ENCODE measurements around the gene EFEMP1.
"Not testable (repeated sequence)": the region's sequence is repeated elsewhere in the genome, so short reads cannot be mapped to it uniquely, and the experiment has no call there.

Gene EFEMP1

GRCh38 chr2:55848096-55848495, 75.5 kb downstream of the EFEMP1 start:
- Mint-ChIP-seq H3K36me3 (ENCODE audit: low read depth) (no peaks in the 10 kb centered on the region), H3K27me3 (peaks cover 3% of the 10 kb centered on the region), H3K9me3 (peaks cover 3% of the 10 kb centered on the region), H3K4me1 (ENCODE audit: low read depth) (no peaks in the 10 kb centered on the region), H3K27ac (no peak overlapping the region), H3K4me3 (no peak overlapping the region)
- no peak for DNase-seq

- DNase-seq, result no peak
- no peaks in the 10 kb centered on the region for H3K36me3 Mint-ChIP-seq (ENCODE audit: low read depth)
- H3K4me3 Mint-ChIP-seq, result no peak overlapping the region
- peaks cover 3% of the 10 kb centered on the region for H3K9me3 Mint-ChIP-seq
- H3K27ac Mint-ChIP-seq, result no peak overlapping the region
- H3K4me1 Mint-ChIP-seq (ENCODE audit: low read depth), result no peaks in the 10 kb centered on the region
- peaks cover 3% of the 10 kb centered on the region for H3K27me3 Mint-ChIP-seq
These were observed 77.2 kb downstream of the EFEMP1 start for GRCh38 chr2:55846426-55846825.

- Mint-ChIP-seq H3K27ac (no peak overlapping the region), H3K27me3 (peaks cover 3% of the 10 kb centered on the region), H3K4me3 (no peak overlapping the region), H3K9me3 (peaks cover 3% of the 10 kb centered on the region), H3K36me3 (ENCODE audit: low read depth) (no peaks in the 10 kb centered on the region), H3K4me1 (ENCODE audit: low read depth) (no peaks in the 10 kb centered on the region)
- no peak for DNase-seq
These were observed 78.6 kb downstream of the EFEMP1 start for GRCh38 chr2:55844986-55845385.

DNA sequence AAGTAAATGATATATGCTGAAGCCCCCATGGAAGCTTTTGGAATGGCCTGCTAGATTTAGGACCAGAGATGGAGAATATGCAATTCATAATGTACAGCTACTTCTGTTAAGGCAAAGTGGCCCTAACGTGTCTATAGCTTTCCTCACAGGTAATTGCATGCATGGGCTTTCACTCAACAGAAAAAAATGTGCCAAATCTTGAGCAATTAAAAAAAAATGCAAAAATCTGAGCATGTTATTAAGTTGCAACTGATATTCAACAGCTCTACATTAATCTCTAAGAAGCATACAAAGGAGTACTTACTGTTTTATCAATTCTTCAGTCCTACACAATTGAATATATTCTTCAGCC, 79.6 kb downstream of the EFEMP1 start:
- H3K9me3 Mint-ChIP-seq, result peaks cover 3% of the 10 kb centered on the region
- peaks cover 3% of the 10 kb centered on the region for H3K27me3 Mint-ChIP-seq
- no peak for DNase-seq
- H3K4me3 Mint-ChIP-seq, result no peak overlapping the region
- no peaks in the 10 kb centered on the region for H3K36me3 Mint-ChIP-seq (ENCODE audit: low read depth)
- no peaks in the 10 kb centered on the region for H3K4me1 Mint-ChIP-seq (ENCODE audit: low read depth)
- H3K27ac Mint-ChIP-seq, result no peak overlapping the region

GRCh38 chr2:55843096-55843993, 80.2 kb downstream of the EFEMP1 start:
- DNase-seq, result no peak
- no peaks in the 10 kb centered on the region for H3K4me1 Mint-ChIP-seq (ENCODE audit: low read depth)
- no peak overlapping the region for H3K27ac Mint-ChIP-seq
- H3K9me3 Mint-ChIP-seq, result peaks cover 3% of the 10 kb centered on the region
- H3K27me3 Mint-ChIP-seq, result peaks cover 3% of the 10 kb centered on the region
- no peaks in the 10 kb centered on the region for H3K36me3 Mint-ChIP-seq (ENCODE audit: low read depth)
- no peak overlapping the region for H3K4me3 Mint-ChIP-seq

- Mint-ChIP-seq H3K27ac (no peak overlapping the region), H3K4me3 (no peak overlapping the region), H3K4me1 (ENCODE audit: low read depth) (no peaks in the 10 kb centered on the region), H3K36me3 (ENCODE audit: low read depth) (no peaks in the 10 kb centered on the region), H3K9me3 (peaks cover 3% of the 10 kb centered on the region), H3K27me3 (peaks cover 3% of the 10 kb centered on the region)
- DNase-seq, result no peak
These were observed 81.5 kb downstream of the EFEMP1 start for GRCh38 chr2:55842046-55842445.

DNA sequence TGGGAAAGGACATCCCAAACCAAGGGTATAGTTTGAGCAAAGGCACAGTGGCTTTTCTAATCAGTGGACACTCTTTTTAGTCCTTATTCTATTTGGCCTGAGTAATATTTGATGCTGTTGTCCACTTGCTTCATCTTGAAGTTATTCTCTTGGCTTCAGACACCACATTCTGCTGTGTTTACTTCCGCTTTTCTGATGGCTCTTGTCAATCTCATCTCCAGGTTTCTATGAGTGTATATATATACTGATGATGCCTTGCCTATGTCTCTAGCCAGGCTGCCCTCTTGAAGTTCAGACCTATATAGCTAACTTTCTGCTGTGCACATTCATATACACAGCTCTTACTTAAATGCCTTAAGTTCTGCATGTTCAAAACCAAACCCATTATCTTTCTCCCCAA, 83.1 kb downstream of the EFEMP1 start:
- no peak for DNase-seq
- no peaks in the 10 kb centered on the region for H3K9me3 Mint-ChIP-seq
- no peaks in the 10 kb centered on the region for H3K27me3 Mint-ChIP-seq
- H3K4me3 Mint-ChIP-seq, result no peak overlapping the region
- no peak overlapping the region for H3K27ac Mint-ChIP-seq
- H3K4me1 Mint-ChIP-seq (ENCODE audit: low read depth), result no peaks in the 10 kb centered on the region
- H3K36me3 Mint-ChIP-seq (ENCODE audit: low read depth), result no peaks in the 10 kb centered on the region

GRCh38 chr2:55839182-55839819, 84.3 kb downstream of the EFEMP1 start:
- no peak for DNase-seq
- no peak overlapping the region for H3K4me3 Mint-ChIP-seq
- H3K27ac Mint-ChIP-seq, result no peak overlapping the region

GRCh38 chr2:55838653-55839052, 84.9 kb downstream of the EFEMP1 start:
- H3K4me3 Mint-ChIP-seq, result no peak overlapping the region
- H3K27ac Mint-ChIP-seq, result no peak overlapping the region
- no peaks in the 10 kb centered on the region for H3K4me1 Mint-ChIP-seq (ENCODE audit: low read depth)
- no peaks in the 10 kb centered on the region for H3K36me3 Mint-ChIP-seq (ENCODE audit: low read depth)
- no peaks in the 10 kb centered on the region for H3K27me3 Mint-ChIP-seq
- DNase-seq, result no peak
- no peaks in the 10 kb centered on the region for H3K9me3 Mint-ChIP-seq

More at GRCh38 chr2:55839182-55839819, 84.3 kb downstream of the EFEMP1 start:
- Mint-ChIP-seq H3K9me3 (no peaks in the 10 kb centered on the region), H3K4me1 (ENCODE audit: low read depth) (no peaks in the 10 kb centered on the region), H3K27me3 (no peaks in the 10 kb centered on the region), H3K36me3 (ENCODE audit: low read depth) (no peaks in the 10 kb centered on the region)

DNA sequence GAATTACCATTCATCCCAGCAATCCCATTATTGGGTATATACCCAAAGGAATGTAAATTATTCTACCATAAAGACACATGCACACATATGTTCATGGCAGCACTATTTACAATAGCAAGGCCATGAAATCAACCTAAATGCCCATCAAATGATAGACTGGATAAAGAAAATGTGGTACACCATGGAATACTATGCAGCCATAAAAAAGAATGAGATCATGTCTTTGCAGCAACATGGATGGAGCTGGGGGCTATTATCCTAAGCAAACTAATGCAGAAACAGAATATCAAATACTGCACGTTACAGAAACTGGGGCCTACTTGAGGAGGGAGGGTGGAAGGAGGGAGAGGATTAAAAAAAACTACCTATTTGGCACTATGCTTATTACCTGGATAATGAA, 85.5 kb downstream of the EFEMP1 start:
- not testable (repeated sequence) for H3K4me1 Mint-ChIP-seq (ENCODE audit: low read depth); H3K27ac Mint-ChIP-seq; H3K27me3 Mint-ChIP-seq; H3K9me3 Mint-ChIP-seq; H3K4me3 Mint-ChIP-seq; DNase-seq; H3K36me3 Mint-ChIP-seq (ENCODE audit: low read depth)

- Mint-ChIP-seq H3K4me1 (ENCODE audit: low read depth) (no peaks in the 10 kb centered on the region), H3K27me3 (no peaks in the 10 kb centered on the region), H3K36me3 (ENCODE audit: low read depth) (no peaks in the 10 kb centered on the region), H3K27ac (no peak overlapping the region), H3K9me3 (peaks cover under 1% of the 10 kb centered on the region), H3K4me3 (no peak overlapping the region)
- DNase-seq, result no peak
These were observed 86.5 kb downstream of the EFEMP1 start for GRCh38 chr2:55837073-55837472.

DNA sequence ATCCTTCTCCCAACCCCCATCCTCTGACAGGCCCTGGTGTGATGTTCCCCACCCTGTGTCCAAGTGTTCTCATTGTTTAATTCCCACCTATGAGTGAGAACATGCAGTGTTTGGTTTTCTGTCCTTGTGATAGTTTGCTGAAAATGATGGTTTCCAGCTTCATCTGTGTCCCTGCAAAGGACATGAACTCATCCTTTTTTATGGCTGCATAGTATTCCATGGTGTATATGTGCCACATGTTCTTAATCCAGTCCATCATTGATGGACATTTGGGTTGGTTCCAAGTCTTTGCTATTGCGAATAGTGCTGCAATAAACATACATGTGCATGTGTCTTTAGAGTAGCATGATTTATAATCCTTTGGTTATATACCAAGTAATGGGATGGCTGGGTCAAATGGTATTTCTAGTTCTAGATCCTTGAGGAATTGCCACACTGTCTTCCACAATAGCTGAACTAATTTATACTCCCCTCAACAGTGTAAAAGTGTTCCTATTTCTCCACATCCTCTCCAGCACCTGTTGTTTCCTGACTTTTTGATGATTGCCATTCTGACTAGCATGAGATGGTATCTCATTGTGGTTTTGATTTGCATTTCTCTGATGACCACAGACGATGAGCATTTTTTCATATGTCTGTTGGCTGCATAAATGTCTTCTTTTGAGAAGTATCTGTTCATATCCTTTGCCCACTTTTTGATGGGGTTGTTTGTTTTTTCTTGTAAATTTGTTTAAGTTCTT, 91.7 kb downstream of the EFEMP1 start:
- H3K27me3 Mint-ChIP-seq; H3K27ac Mint-ChIP-seq; H3K4me3 Mint-ChIP-seq; H3K36me3 Mint-ChIP-seq (ENCODE audit: low read depth); H3K4me1 Mint-ChIP-seq (ENCODE audit: low read depth); DNase-seq; H3K9me3 Mint-ChIP-seq: not testable (repeated sequence)

DNA sequence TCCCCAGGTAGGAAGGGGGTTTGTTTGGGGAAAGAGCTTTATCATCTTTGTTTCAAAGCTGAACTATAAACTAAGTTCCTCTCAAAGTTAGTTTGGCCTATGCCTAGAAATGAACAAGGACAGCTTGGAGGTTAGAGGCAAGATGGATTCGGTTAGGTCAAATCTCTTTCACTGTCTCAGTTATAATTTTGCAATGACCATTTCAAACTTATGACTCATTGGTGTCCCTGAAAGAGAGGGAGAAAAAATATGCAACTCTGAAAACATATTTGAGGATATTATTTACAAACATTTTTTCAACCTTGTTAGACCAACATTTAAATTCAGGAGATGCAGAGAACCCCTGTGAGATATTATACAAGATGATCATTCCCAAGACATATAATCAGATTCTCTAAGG, 95.7 kb downstream of the EFEMP1 start:
- peaks cover 2% of the 10 kb centered on the region for H3K9me3 Mint-ChIP-seq
- H3K4me1 Mint-ChIP-seq (ENCODE audit: low read depth), result no peaks in the 10 kb centered on the region
- H3K4me3 Mint-ChIP-seq, result no peak overlapping the region
- no peaks in the 10 kb centered on the region for H3K36me3 Mint-ChIP-seq (ENCODE audit: low read depth)
- no peaks in the 10 kb centered on the region for H3K27me3 Mint-ChIP-seq
- H3K27ac Mint-ChIP-seq, result no peak overlapping the region
- DNase-seq, result no peak

- not testable (repeated sequence) for H3K4me3 Mint-ChIP-seq; H3K4me1 Mint-ChIP-seq (ENCODE audit: low read depth); DNase-seq; H3K9me3 Mint-ChIP-seq; H3K27ac Mint-ChIP-seq; H3K36me3 Mint-ChIP-seq (ENCODE audit: low read depth); H3K27me3 Mint-ChIP-seq
These were observed 96.2 kb downstream of the EFEMP1 start for GRCh38 chr2:55827428-55827827.

GRCh38 chr2:55826246-55826645, 97.3 kb downstream of the EFEMP1 start:
- H3K4me1 Mint-ChIP-seq (ENCODE audit: low read depth), result no peaks in the 10 kb centered on the region
- no peaks in the 10 kb centered on the region for H3K27me3 Mint-ChIP-seq
- H3K36me3 Mint-ChIP-seq (ENCODE audit: low read depth), result no peaks in the 10 kb centered on the region
- no peaks in the 10 kb centered on the region for H3K9me3 Mint-ChIP-seq
- no peak overlapping the region for H3K4me3 Mint-ChIP-seq
- no peak overlapping the region for H3K27ac Mint-ChIP-seq
- DNase-seq, result no peak
